Naive B cell (primary cell): Measurements from ENCODE around the gene VPS52. TPM values are rescaled to one million over a fixed set of nuclear protein-coding genes. Genes with fewer than 3 reads are reported as not detected.
"Not testable (repeated sequence)": the region's sequence is repeated elsewhere in the genome, so short reads cannot be mapped to it uniquely, and the experiment has no call there.

ENCODE experiments used
- ATAC-seq, 2 donors: fragments of 150-1000 bp; cut with Tn5 transposase; 2 replicates each; pipeline ENCODE4 v1.10.0; 2021; ENCODE audit warnings: low read depth in 2 of 2, mild to moderate bottlenecking in 2 of 2, moderate library complexity in 2 of 2
- DNase-seq: peaks from one replicate; pipeline ENCODE4 v3.0.0; 2022
- H3K27ac Mint-ChIP-seq, 6 donors: one replicate each; pipeline ENCODE4 v1.8.0; 2020 to 2022; ENCODE audit warnings: mild to moderate bottlenecking in 6 of 6, mixed read lengths in 6 of 6, moderate library complexity in 5 of 6, inconsistent platforms in 2 of 6
- H3K27me3 Mint-ChIP-seq, 3 donors: one replicate each; pipeline ENCODE4 v1.8.0; 2021 to 2022; ENCODE audit warnings: mixed read lengths in 3 of 3, mild to moderate bottlenecking in 1 of 3
- H3K36me3 Mint-ChIP-seq, 2 donors: one replicate each; pipeline ENCODE4 v1.8.0; 2020 to 2022; ENCODE audit warnings: mixed read lengths in 2 of 2, inconsistent platforms in 1 of 2, mild to moderate bottlenecking in 1 of 2
- H3K4me1 Mint-ChIP-seq, 3 donors: one replicate each; pipeline ENCODE4 v1.8.0; 2020 to 2022; ENCODE audit warnings: mixed read lengths in 3 of 3, inconsistent platforms in 1 of 3, mild to moderate bottlenecking in 1 of 3, moderate library complexity in 1 of 3
- H3K4me3 Mint-ChIP-seq, 8 donors: one replicate each; pipeline ENCODE4 v1.8.0; 2020 to 2022; ENCODE audit warnings: mild to moderate bottlenecking in 8 of 8, mixed read lengths in 8 of 8, moderate library complexity in 8 of 8, inconsistent platforms in 2 of 8
- H3K9me3 Mint-ChIP-seq, 7 donors: one replicate each; pipeline ENCODE4 v1.8.0; 2020 to 2022; ENCODE audit warnings: mixed read lengths in 7 of 7, mild to moderate bottlenecking in 5 of 7, inconsistent platforms in 2 of 7, moderate library complexity in 1 of 7
- polyA plus RNA-seq, 6 donors: library from polyadenylated mRNA; unstranded; fragments of 300-500 nt; fragmentation: Illumina TruSeq; gene quantifications; one replicate each; pipeline ENCODE4 v1.2.3, GENCODE V29; 2021; ENCODE audit warnings: low read depth in 6 of 6

The VPS52 gene
- polyA plus RNA-seq, 6 donors from 2014 or later, result 5.3 to 18.9 (median 14.4) TPM

DNA sequence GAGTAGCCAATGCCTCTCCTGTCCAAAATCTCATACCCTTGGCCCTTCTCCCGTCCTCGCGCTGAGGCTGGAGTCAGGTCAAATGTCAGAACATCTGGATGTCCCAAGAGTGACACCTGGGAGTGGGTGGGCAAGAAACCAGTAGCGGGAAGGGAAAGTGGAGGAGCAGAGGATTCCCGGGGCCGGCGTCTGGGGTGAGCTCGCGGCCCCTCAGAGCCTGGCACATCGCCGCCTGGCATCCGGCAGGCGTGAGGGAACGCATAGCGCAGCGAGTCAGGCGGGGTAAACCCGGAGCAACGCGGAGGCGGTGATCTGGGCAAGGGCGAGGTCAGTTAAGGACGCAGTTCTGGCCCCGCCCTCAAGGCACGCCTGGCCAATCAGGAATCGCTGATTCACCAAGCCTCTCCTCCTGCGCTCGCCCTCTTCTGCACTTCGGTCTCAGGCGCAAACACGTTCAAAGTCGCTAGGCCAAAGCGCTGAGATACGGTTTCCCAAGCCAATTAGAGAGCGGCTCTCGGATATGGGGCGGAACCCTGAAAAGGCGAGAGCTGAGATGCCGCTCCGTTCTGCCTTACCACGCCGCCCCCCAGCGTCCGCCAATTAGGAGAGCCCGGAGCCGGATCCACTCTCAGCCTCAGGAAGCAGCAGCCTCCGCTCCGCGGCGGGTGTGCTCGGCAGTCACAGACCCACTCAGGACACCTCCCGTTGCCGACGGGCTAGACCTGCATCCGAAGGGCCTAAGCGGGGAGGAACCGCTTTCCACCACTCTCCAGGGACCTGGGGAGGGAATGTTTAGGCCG lies 22.5 kb downstream of the VPS52 start:
- peaks cover 20 to 40% (median 38%) of the 10 kb centered on the region in 3 donors for H3K4me1 Mint-ChIP-seq
- DNase-seq (peak; percentile 95), ATAC-seq (peak; percentile 86)
- H3K27ac Mint-ChIP-seq, result peak overlapping the region; percentile 91 to 99 (median 97)
- peak overlapping the region; percentile 89 to 95 (median 92) for H3K4me3 Mint-ChIP-seq
- peaks cover 0 to 4% (median 0%) of the 10 kb centered on the region in 3 donors for H3K27me3 Mint-ChIP-seq
- peaks cover 5 to 7% of the 10 kb centered on the region in 2 donors for H3K36me3 Mint-ChIP-seq
- no peaks in the 10 kb centered on the region for H3K9me3 Mint-ChIP-seq

GRCh38 chr6:33248643-33248931 lies 23.1 kb downstream of the VPS52 start:
- H3K4me3 Mint-ChIP-seq, result peak overlapping the region; percentile 89 to 95 (median 92)
- peak; percentile 21 to 22 for ATAC-seq
- H3K4me1 Mint-ChIP-seq, result peaks cover 20 to 40% (median 38%) of the 10 kb centered on the region in 3 donors
- DNase-seq, result no peak
- peak overlapping the region; percentile 91 to 99 (median 97) for H3K27ac Mint-ChIP-seq
- H3K9me3 Mint-ChIP-seq, result no peaks in the 10 kb centered on the region
- H3K36me3 Mint-ChIP-seq, result peaks cover 5 to 7% of the 10 kb centered on the region in 2 donors
- H3K27me3 Mint-ChIP-seq, result peaks cover 0 to 4% (median 0%) of the 10 kb centered on the region in 3 donors

DNA sequence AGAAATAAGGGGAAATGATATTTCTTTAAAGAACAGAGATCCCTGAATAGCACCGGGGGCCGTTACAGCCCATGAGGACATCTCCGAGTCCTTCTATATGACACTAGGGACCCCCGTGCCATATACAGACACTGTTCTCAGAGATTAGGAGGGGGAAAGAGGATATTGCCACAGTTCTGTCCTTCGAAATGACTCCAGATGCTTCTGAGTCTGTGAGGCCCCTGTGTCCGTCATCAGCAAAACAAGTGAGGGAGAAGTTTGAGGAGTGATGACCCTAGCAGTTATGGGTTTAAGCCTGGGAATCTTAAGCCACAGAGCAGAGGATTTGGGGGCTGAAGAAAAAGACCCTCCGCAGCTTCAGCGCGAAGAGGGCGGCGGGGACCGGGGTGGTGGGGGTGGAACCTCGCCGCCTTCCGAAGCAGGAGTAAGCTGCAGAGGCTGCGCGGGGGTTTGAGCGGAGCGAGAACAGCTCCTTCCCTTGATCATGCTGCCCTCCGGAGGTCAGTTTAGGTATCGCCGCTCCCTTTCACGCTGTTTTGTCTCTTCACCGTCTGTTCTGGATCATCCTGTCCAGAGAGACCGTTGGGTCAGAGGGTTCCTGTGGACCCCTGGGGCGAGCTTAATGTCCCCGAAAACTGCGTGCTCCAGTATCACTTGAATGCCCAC lies 23.6 kb downstream of the VPS52 start:
- DNase-seq, result peak; percentile 87
- H3K27ac Mint-ChIP-seq, result peak overlapping the region; percentile 91 to 99 (median 97)
- peak overlapping the region; percentile 89 to 95 (median 92) for H3K4me3 Mint-ChIP-seq
- H3K9me3 Mint-ChIP-seq, result no peaks in the 10 kb centered on the region
- peak; percentile 41 to 44 for ATAC-seq
- H3K36me3 Mint-ChIP-seq, result peaks cover 5 to 7% of the 10 kb centered on the region in 2 donors
- peaks cover 0 to 4% (median 4%) of the 10 kb centered on the region in 3 donors for H3K27me3 Mint-ChIP-seq
- H3K4me1 Mint-ChIP-seq, result peaks cover 20 to 40% (median 38%) of the 10 kb centered on the region in 3 donors

GRCh38 chr6:33243476-33243875 lies 28.2 kb downstream of the VPS52 start:
- DNase-seq, result no peak
- H3K4me1 Mint-ChIP-seq, result peaks cover 6 to 8% (median 7%) of the 10 kb centered on the region in 3 donors
- ATAC-seq, result no peak
- no peak overlapping the region for H3K4me3 Mint-ChIP-seq
- no peaks in the 10 kb centered on the region for H3K9me3 Mint-ChIP-seq
- H3K27me3 Mint-ChIP-seq, result peaks cover 21 to 31% (median 26%) of the 10 kb centered on the region in 3 donors
- H3K27ac Mint-ChIP-seq, result peak overlapping the region in 2 of 6 donors; percentile 30 to 67
- no peaks in the 10 kb centered on the region for H3K36me3 Mint-ChIP-seq

DNA sequence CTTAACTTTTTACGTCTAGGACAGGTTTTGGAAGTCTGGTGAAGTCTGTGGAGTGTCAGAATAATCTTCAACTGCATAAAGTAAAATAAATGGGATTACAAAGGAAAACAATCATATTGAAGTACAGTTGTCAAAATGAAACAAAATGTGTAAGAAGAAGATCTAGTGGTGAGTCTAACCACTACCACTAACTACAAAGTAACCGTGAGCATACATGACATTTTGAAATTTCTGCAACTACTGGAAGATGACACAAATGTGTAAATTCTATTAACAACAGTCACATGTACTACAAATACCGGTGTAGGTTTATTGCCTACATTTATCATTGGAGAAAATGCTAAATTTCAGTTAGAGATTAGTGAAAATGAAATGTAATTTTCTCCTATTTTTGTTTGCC lies 29.7 kb downstream of the VPS52 start:
- ATAC-seq (no peak), DNase-seq (no peak)
- Mint-ChIP-seq H3K9me3 (no peaks in the 10 kb centered on the region), H3K4me3 (no peak overlapping the region), H3K27me3 (peaks cover 24 to 45% (median 26%) of the 10 kb centered on the region in 3 donors), H3K36me3 (no peaks in the 10 kb centered on the region), H3K4me1 (peaks cover 0 to 4% (median 0%) of the 10 kb centered on the region in 3 donors), H3K27ac (no peak overlapping the region)

DNA sequence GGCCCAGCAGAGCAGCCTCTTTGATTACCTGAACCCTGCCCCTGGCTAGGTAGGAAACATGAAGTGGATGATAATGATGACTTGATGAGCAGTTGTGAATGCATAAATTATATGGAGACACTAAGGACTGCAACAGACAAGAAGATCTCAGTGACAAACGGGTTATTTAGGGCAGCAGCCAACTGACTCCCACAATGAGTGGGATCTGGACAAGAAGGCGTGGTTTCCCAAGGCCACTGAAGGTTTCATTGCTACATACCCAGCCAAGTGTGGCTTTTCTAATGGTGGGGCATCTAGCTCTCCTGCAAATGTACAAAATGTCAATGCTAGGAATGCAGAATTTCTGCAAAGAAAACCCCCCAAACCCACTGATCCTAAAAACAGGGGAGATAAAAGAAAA lies 33.9 kb downstream of the VPS52 start:
- H3K4me3 Mint-ChIP-seq, result no peak overlapping the region
- H3K27me3 Mint-ChIP-seq, result peaks cover 40 to 71% (median 48%) of the 10 kb centered on the region in 3 donors
- no peaks in the 10 kb centered on the region for H3K9me3 Mint-ChIP-seq
- no peak overlapping the region for H3K27ac Mint-ChIP-seq
- ATAC-seq, result no peak
- no peak for DNase-seq
- no peaks in the 10 kb centered on the region for H3K36me3 Mint-ChIP-seq
- H3K4me1 Mint-ChIP-seq, result peaks cover 0 to 4% (median 0%) of the 10 kb centered on the region in 3 donors

DNA sequence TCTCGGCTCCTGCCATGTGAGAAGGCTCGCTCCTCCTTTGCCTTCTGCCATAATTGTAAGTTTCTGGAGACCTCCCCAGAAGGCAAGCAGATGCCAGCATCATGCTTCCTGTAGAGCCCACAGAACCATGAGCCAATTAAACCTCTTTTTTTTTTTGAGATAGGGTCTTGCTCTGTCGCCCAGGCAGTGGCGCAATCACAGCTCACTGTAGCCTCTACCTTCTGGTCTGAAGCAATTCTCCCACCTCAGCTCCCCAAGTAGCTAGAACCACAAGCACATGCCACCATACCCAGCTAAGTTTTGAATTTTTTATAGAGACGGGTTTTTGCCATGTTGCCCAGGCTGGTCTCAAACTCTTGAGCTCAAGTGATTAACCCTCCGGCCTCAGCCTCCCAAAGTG lies 34.8 kb downstream of the VPS52 start:
- Mint-ChIP-seq H3K27ac (no peak overlapping the region), H3K36me3 (no peaks in the 10 kb centered on the region), H3K4me1 (peaks cover 0 to 4% (median 0%) of the 10 kb centered on the region in 3 donors), H3K4me3 (peak overlapping the region in 1 of 8 donors; percentile 15), H3K27me3 (peaks cover 37 to 65% (median 48%) of the 10 kb centered on the region in 3 donors), H3K9me3 (no peaks in the 10 kb centered on the region)
- ATAC-seq (no peak), DNase-seq (no peak)

- Mint-ChIP-seq H3K4me1 (peaks cover 0 to 4% (median 0%) of the 10 kb centered on the region in 3 donors), H3K27ac (peak overlapping the region in 1 of 6 donors; percentile 57), H3K4me3 (no peak overlapping the region), H3K36me3 (no peaks in the 10 kb centered on the region), H3K27me3 (peaks cover 34 to 66% (median 53%) of the 10 kb centered on the region in 3 donors), H3K9me3 (no peaks in the 10 kb centered on the region)
- DNase-seq (no peak), ATAC-seq (no peak)
Observed at GRCh38 chr6:33236328-33236727, 35.3 kb downstream of the VPS52 start.

DNA sequence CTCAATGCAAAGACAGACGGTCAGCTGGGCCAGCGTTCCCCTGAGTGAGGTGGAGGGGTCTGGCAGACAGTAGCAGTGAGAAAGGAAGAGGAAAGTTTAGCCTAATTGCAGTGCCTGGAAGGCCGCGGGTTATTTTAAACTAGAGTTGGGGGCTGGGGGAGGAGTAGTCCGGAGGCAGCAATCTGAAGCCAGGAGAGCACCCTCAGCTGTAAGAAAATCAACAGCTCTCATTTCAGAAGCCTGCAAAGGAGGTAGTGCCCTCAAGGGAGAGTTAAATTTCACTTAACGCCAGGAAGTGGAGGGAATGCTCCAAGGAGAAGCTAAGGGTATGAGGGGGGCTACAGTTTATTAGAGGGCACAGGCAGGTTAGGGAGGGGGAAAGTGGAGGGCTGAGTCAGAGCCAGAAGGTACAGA lies 36.4 kb downstream of the VPS52 start:
- Mint-ChIP-seq H3K4me3 (no peak overlapping the region), H3K4me1 (no peaks in the 10 kb centered on the region), H3K36me3 (no peaks in the 10 kb centered on the region), H3K27ac (no peak overlapping the region), H3K27me3 (peaks cover 31 to 68% (median 50%) of the 10 kb centered on the region in 3 donors), H3K9me3 (no peaks in the 10 kb centered on the region)
- no peak for DNase-seq
- no peak for ATAC-seq

- Mint-ChIP-seq H3K27me3 (peaks cover 33 to 53% (median 34%) of the 10 kb centered on the region in 3 donors), H3K27ac (peak overlapping the region in 1 of 6 donors; percentile 11)
- DNase-seq, H3K36me3 Mint-ChIP-seq, ATAC-seq, H3K4me3 Mint-ChIP-seq, H3K9me3 Mint-ChIP-seq, H3K4me1 Mint-ChIP-seq: not testable (repeated sequence)
Observed at GRCh38 chr6:33226503-33227120, 45.1 kb downstream of the VPS52 start.

DNA sequence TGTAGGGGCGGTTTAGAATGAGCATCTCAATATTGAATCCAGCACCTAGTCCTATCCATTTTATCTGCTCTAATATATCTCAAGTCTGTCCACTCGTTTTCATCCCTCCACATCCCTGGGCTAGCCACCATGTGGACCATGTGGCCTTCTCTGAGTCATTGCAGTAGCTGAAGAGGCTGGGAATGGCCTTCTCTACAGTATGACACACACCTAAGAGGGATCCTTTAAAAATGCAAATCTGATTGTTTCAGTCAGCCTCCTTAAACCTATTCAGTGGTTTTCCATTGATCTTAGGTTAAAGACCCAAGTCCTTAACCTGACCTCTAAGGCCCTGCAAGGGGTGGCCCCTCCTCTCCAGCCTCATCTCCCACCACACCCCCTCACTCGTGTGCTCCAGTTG lies 54.0 kb downstream of the VPS52 start:
- Mint-ChIP-seq H3K4me1 (peaks cover 16 to 18% (median 17%) of the 10 kb centered on the region in 3 donors), H3K9me3 (no peaks in the 10 kb centered on the region), H3K27me3 (peaks cover 11 to 81% (median 63%) of the 10 kb centered on the region in 3 donors), H3K27ac (no peak overlapping the region), H3K36me3 (no peaks in the 10 kb centered on the region), H3K4me3 (no peak overlapping the region)
- DNase-seq, result no peak
- no peak for ATAC-seq

GRCh38 chr6:33217246-33217645 lies 54.4 kb downstream of the VPS52 start:
- no peak for DNase-seq
- H3K27me3 Mint-ChIP-seq, result peaks cover 15 to 81% (median 64%) of the 10 kb centered on the region in 3 donors
- peak overlapping the region in 1 of 6 donors; percentile 34 for H3K27ac Mint-ChIP-seq
- peaks cover 19 to 23% (median 22%) of the 10 kb centered on the region in 3 donors for H3K4me1 Mint-ChIP-seq
- no peaks in the 10 kb centered on the region for H3K9me3 Mint-ChIP-seq
- no peak for ATAC-seq
- H3K4me3 Mint-ChIP-seq, result no peak overlapping the region
- peaks cover 0 to 4% of the 10 kb centered on the region in 2 donors for H3K36me3 Mint-ChIP-seq

- ATAC-seq (no peak), DNase-seq (no peak)
- H3K4me3 Mint-ChIP-seq, result no peak overlapping the region
- peaks cover 19 to 24% (median 23%) of the 10 kb centered on the region in 3 donors for H3K4me1 Mint-ChIP-seq
- peaks cover 0 to 10% of the 10 kb centered on the region in 2 donors for H3K36me3 Mint-ChIP-seq
- no peaks in the 10 kb centered on the region for H3K9me3 Mint-ChIP-seq
- H3K27ac Mint-ChIP-seq, result no peak overlapping the region
- H3K27me3 Mint-ChIP-seq, result peaks cover 10 to 77% (median 61%) of the 10 kb centered on the region in 3 donors
Observed at GRCh38 chr6:33216117-33216649, 55.5 kb downstream of the VPS52 start.
